GM18858 (cell line): Measurements from ENCODE around the gene KPNA1.
A peak's percentile ranks its signal among the peaks of the same experiment; 100 is the strongest.

Source experiments
- ATAC-seq: cut with Tn5 transposase; IDR thresholded peaks from one replicate; pipeline ENCODE4 v1.9.1; 2021; ENCODE audit not compliant: unreplicated experiment

The KPNA1 gene

DNA sequence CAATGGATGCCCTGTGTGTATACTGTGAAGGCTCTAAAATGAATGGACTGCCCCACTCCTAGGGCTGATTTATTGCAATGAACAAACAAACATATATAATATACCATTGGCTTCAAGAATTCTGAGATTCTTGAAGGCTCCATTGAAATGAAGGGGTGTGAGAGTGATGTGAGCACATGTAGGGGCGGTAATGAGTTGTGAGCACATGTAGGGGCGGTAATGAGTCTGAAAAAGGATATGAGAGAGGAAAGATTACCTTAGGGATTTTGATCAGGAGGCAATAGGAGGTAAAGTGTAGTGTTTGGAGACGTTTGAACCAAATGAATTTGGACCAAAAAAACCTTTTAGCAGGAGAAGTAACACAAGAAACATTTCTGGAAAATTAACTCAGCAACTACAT, 127.0 kb downstream of the KPNA1 start:
- no peak for ATAC-seq

DNA sequence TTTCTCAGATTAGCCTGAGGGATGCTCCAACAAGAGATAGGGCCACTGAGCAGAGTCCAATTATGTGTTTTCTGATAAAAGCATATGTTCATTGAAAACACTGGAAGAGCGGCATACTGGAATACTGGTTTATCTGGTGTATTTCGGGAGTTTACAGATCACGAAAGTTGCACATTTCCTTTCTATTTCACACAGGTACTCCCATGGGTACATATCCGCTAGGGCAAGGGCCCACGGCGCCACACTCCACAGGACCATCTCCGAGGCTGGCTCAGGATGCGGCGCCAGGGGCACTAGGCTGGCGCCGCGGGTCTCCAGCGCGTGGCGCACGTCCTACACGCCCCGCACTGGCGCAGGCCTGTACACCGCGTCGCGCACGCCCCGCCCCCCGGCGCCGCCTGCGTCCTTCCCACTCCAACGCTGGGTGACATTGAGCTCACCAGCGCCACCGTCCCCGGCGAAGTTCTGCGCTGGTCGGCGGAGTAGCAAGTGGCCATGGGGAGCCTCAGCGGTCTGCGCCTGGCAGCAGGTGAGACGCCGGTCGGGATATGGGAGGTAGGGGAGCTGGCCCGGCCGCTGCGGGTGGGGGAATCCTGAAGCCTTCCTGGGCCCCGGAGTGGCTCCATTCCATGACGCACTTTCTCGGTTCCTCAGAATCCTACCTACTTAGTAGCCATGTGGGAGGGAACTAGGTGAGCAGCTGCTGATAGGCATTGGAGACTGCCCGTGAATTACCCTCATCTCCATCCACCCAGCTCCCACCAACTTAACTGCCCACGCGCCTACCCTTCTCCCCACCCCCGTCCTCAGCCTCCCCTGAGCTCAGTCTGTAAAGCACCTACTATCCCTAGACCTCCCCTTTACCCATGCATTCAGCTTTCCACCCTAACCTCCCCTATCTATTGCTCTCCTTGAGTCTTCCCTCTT, 130.7 kb downstream of the KPNA1 start, which contains the start of gene FAM162A:
Gene FAM162A, plus strand, starts transcription at position 412 of the 927 bp plus-strand sequence. Its CDS starts 84 bp downstream, at position 496.
- ATAC-seq: peak; percentile 81

DNA sequence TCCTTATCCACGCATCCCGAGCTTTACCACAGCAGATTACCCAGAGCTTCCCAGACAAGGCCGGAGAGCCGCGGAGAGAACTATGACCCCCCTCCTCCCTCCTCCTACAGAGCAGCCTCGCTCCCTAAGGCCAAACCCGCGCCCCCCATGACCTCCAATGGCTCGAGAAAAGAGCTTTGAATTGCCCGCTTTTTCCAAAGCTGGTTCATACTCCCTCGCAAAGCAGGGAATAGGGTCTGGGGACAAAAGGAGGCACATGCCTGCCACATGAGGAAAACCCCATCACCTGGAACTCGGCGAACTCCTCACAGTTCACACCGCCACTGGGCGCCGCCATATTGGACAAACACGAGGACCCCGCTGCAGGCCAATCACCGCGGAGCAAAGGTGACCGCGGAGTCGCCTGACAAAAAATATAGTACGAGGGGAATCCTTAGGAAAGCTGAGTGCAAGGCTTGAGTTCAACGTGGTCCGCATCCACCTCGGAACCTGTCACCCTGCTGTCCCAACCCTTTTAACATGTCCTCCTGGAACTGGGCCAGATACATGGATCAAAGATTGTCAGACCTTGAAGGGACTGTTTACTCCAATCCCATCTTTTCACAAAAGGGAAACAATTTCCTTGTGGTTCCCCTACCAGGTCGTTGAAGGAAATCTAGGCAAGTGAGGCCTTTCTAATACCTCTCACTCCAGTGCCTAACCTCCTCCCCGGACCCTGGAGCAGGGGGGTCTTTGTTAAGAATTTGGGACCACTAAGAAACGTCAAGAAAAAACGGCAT, 131.7 kb downstream of the KPNA1 start, which contains the start of gene MIX23:
Gene MIX23, minus strand, starts transcription at position 344 of the 779 bp plus-strand sequence. Its CDS starts 7 bp downstream, at position 337.
- no peak for ATAC-seq

DNA sequence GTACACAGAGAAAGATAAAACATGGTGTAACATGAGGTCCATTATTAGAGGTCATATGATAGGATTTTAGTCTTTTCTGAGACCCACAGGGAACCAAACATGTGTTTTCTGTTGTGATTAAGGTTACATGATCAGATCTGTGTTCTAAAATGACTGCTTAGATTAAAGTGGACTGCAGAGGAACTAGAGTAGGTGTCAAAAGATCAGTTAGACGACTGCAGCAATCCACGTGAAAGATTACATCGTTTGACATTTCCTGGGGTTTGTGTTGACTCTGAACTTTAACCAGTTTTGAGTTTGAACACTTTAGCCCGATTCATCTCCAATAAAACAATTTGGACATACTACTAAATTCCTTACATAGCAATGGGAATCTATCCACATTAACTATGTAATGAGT, 136.8 kb downstream of the KPNA1 start:
- no peak for ATAC-seq

DNA sequence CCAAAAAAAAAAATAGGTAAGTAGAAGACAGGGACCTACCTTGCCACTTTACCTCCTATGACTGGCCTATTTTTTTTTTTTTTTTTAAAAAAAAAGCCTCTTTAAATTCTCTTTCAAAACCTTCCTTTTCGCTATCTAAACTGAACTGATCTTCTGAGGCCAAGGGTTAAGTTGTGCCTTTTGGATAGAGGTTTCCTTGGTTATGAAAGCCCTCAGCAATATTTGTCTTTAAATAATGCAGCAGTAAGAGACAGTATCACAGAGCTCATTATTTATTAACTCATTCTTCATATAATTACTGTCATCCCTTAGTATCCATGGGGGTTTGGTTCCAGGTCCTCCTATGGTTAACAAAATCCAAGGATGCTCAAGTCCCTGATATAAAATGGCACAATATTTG, 140.7 kb downstream of the KPNA1 start:
- no peak for ATAC-seq
